HuH-7.5 (cell line): ENCODE measurements around the gene OR2S2.

Experiments
- DNase-seq: peaks from one replicate; pipeline ENCODE4 v3.0.0; 2011; ENCODE audit warnings: low spot score

The OR2S2 gene

DNA sequence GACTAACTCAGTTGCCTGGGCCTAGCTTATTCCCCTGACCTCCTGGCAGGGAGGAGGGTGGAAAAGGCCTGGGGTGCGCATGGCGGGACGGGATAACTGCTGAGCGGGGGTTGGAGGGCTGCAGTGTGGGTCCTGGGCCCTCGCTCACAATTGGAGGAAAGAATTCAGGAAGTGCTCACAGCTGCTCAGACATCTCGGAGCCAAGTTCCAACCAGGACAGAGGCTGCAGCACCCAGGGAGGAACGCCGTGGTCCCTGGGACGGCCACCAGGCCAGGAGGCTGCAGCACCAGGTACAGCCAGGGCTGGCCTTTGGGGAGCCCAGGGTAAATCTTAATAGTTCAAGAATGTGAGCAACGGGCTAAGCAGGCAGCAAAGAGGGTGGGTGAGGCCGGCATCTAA lies 48.7 kb downstream of the OR2S2 start, which contains the start of gene SPAAR:
Gene SPAAR (plus strand): TSS at position 217 of the 400 bp plus-strand sequence. CDS start 974 bp downstream, outside the sequence.
- no peak for DNase-seq

DNA sequence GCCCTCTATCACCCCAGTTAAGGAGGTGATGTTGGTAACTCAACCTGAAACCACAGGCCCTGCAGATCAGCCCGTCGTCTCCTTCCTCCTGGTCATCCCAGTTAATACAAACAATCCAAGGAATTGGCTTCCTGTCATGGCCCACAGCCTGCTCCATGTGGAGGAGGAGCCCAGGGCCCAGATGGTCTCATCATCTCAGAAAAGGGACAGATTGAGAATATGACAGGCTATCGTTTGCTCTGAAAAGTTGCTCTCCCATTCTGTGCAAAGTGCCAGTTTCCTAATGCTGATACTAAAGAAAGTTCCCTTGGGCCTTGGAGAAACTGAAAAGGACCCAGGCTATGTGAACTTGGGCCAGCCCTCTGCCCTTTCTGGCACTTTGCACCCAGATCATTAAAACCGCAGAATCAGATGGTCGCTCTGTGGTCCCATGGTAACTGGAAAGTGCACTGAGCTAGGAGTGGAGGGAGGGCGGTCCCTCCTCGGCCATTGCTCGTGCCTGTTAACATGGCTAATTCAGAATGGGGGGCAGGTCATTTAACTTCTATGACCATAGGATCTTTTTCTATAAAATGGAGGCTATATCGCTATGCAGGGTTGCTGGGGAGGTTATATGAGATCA lies 49.3 kb downstream of the OR2S2 start:
- no peak for DNase-seq

DNA sequence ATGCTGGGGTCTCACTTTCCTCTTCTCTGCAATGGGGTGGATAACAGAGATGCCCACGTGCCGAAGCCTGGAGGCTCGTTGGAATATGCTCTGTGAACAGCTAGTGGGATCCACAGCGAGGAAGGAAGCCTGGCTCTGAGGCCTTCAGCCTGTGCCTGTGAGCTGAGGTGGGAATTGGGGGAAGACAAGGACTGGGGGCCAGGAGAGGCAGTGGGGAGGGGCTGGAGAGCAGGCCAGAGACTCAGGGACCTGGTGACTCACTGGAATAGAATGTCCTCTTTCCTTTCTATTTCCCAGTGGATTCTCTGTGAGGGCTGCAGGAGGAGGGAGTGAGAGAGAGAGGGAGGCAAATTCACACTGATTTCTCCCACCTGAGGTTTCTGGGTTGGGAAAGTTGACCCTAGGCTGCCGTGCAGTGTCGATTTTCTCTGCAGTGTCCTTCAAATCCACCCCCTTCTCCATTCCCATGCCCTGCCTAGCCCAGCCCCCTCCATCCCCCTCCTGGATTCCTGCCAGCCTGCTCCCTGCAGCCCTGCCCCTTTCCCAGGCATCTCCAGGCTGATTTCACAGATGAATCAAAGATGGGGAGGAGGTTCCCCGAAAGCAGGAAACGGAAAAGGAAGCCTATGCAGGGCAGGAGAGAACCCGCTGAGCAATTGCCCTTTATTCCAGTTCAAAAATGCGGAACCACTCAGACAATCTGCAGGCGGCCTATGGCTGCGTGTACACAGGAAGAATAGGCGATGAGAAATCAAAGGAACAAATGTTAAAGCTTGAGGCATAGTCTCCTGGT lies 50.0 kb downstream of the OR2S2 start:
- peak; percentile 68 for DNase-seq
